Measurements from ENCODE around the gene SLC7A8. TPM values are rescaled to one million over a fixed set of nuclear protein-coding genes. Genes with fewer than 3 reads are reported as not detected.

The SLC7A8 gene
- total and polyA plus RNA-seq, 10 of the 15 experiments (the other 5 are each of a cell fraction or from before 2014, with no cell fraction given) = 0.06 to 0.28 (median 0.21) TPM; not detected in 7

DNA sequence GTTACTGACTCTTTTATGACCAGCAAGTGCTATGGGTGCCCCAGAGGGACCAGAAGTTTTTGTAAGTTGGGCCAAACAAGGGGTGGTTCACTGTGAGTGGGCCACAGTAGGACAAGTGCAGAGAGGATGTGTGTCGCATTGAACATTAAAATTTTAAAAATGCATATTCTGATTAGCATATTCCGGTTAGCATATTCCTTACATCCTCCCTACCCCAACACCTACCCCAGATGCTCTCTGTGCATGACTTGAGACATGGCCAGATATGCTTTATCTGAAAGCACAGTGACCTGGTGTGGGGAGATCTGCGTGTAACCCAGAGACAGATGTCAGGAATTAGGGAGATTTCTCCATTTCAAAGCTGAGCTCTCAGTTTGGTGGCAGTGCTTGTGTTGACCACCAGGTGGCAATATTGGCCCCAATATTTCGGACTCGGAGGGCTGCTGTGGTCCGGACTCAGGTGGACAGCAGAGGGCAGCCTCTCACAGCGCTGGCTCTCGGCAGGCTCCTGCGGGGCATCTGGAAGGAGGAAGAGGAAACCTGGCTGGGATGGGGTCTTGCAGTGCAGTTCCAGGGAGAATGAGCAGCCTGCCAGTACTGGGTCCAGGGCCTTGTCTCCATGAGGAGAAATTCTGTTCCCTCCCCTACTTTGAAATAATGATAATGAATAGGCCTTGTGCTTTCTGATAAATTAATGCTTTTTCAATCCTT lies 62.8 kb downstream of the SLC7A8 start (continued):
- TF ChIP-seq, protein P1, sequence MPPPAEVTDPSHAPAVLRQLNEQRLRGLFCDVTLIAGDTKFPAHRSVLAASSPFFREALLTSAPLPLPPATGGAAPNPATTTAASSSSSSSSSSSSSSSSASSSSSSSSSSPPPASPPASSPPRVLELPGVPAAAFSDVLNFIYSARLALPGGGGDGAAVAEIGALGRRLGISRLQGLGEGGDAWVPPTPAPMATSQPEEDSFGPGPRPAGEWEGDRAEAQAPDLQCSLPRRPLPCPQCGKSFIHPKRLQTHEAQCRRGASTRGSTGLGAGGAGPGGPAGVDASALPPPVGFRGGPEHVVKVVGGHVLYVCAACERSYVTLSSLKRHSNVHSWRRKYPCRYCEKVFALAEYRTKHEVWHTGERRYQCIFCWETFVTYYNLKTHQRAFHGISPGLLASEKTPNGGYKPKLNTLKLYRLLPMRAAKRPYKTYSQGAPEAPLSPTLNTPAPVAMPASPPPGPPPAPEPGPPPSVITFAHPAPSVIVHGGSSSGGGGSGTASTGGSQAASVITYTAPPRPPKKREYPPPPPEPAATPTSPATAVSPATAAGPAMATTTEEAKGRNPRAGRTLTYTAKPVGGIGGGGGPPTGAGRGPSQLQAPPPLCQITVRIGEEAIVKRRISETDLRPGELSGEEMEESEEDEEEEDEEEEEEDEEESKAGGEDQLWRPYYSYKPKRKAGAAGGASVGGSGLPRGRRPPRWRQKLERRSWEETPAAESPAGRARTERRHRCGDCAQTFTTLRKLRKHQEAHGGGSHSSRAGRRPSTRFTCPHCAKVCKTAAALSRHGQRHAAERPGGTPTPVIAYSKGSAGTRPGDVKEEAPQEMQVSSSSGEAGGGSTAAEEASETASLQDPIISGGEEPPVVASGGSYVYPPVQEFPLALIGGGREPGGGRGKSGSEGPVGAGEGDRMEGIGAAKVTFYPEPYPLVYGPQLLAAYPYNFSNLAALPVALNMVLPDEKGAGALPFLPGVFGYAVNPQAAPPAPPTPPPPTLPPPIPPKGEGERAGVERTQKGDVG (CRISPR knock-in tag; IDR thresholded peaks at IDR 0.05) = no peak

DNA sequence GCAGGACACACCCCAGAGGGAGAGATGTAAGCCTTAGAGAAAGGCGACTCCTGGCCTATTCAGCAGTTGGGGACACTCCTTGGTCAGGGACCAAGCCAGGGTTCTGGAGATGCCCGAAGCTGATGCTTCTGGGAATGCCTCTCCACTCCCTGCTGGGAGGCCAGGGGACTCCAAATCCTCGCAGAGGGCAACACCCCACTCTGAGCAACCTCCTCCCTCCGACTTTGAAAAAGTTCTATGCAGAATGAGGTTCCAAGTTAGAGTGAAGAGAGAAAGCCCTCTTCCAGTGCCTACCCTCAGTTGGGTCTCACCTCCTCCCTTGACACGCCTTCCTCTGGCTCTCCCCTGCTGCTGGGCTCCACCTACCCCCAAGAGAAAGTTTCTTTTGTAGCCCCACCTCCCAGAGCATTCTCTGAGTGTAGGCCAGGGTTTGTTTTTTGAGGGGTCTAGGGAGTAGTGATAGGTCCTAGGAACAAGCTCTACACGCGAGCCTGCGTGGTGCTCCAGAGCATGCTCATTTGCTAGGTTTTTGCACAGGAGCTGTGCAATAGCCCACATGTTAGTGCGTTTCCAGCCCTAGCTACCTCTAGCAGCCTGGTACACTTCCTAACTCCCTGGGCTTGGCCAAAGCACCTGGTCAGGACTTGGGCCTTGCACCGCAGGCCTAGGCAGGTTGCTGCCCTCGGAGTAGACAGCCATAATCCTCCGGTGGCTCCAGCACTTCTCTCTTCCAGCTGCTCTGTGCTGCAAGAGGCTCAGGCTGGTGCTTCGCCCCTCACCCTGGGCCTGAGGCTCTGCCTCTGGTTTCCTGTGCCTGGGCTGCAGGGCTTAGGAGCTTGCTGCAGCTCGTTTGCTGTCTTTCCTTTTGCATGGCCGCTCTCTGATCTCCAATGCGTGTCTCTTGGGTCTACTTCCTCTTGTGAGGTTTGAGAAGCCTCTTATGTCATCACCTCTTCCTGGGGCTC lies 63.8 kb downstream of the SLC7A8 start:
- POLR2A ChIA-PET = interaction anchor here (1.0 kb wide), 1 partner anchor 24 kb away, joined by 5 read pairs; the partner anchor contains the start of genes ACIN1 and C14orf119
- H2AFZ ChIP-seq (ENCODE audit: control insufficient read depth, low read depth, low read length) = peak overlapping the region; percentile 68
- peak; percentile 46 for ATAC-seq
- TF ChIP-seq FOXM1 (IDR thresholded peaks at IDR 0.05; ENCODE audit: low read depth, low read length) (no peak), TCF7 (IDR thresholded peaks at IDR 0.05; ENCODE audit: borderline replicate concordance) (peak; percentile 40; the same call in 1 of the 2 replicates), HDAC6 (IDR thresholded peaks at IDR 0.05; ENCODE audit: unreplicated experiment) (no peak), SMAD5 (IDR thresholded peaks at IDR 0.05; ENCODE audit: low read depth) (no peak), SP1 (IDR thresholded peaks at IDR 0.05; ENCODE audit: low read depth, low read length) (no peak), KLF5 (IDR thresholded peaks at IDR 0.05; ENCODE audit: partially characterized antibody) (no peak), ZNF274 (IDR thresholded peaks at IDR 0.05; ENCODE audit: insufficient read depth, insufficient read length) (no peak), NFIC (IDR thresholded peaks at IDR 0.05; ENCODE audit: low read depth, low read length) (no peak), TBL1XR1 (IDR thresholded peaks at IDR 0.05; ENCODE audit: low read depth, low read length) (no peak), HDGF (IDR thresholded peaks at IDR 0.05) (no peak), NRF1 (conservative IDR thresholded peaks at IDR 0.05; ENCODE audit: low read depth, low read length) (no peak), ZNF384 (IDR thresholded peaks at IDR 0.05; ENCODE audit: borderline replicate concordance, low read depth, low read length) (no peak), NBN (IDR thresholded peaks at IDR 0.05) (no peak), RAD51 (IDR thresholded peaks at IDR 0.05) (no peak)
- TF ChIP-seq, protein P2, sequence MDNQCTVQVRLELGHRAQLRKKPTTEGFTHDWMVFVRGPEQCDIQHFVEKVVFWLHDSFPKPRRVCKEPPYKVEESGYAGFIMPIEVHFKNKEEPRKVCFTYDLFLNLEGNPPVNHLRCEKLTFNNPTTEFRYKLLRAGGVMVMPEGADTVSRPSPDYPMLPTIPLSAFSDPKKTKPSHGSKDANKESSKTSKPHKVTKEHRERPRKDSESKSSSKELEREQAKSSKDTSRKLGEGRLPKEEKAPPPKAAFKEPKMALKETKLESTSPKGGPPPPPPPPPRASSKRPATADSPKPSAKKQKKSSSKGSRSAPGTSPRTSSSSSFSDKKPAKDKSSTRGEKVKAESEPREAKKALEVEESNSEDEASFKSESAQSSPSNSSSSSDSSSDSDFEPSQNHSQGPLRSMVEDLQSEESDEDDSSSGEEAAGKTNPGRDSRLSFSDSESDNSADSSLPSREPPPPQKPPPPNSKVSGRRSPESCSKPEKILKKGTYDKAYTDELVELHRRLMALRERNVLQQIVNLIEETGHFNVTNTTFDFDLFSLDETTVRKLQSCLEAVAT (IDR thresholded peaks at IDR 0.05) = no peak

More for the DNA sequence above, 63.8 kb downstream of the SLC7A8 start:
- SMC1A ChIA-PET (ENCODE audit: uncharacterized antibody, unreplicated experiment) = interaction anchor here (0.7 to 3.2 kb wide), 10 partner anchors 24 to 262 kb away, joined by 3 to 34 read pairs (median 6); partner anchors contain the start of genes ACIN1, C14orf119 and SLC7A8
- no peaks in the 10 kb centered on the region for H3K79me2 ChIP-seq (ENCODE audit: control insufficient read depth, insufficient read depth, low read length)
- H4K20me1 ChIP-seq (ENCODE audit: control insufficient read depth, insufficient read depth) = no peaks in the 10 kb centered on the region
- FAIRE-seq = no peak
- 24% methylated on average over 16 of the region's 16 CpGs for WGBS (ENCODE audit: insufficient coverage, insufficient replicate concordance, low lambda C conversion rate, missing lambda C conversion rate)
- DNase-seq (ENCODE audit: low read depth, low spot score) = no peak
- no peaks in the 10 kb centered on the region for H3K9me3 ChIP-seq (replicated peaks; ENCODE audit: control insufficient read depth, insufficient read depth, low read length)
- CTCF ChIA-PET = interaction anchor here (0.8 to 6.4 kb wide), 32 partner anchors 9 to 513 kb away, joined by 3 to 127 read pairs (median 6); partner anchors contain the start of genes ACIN1, C14orf119, CMTM5 and PABPN1
- H3K27ac ChIP-seq (ENCODE audit: control insufficient read depth, insufficient read depth) = no peak overlapping the region
- H3K9ac ChIP-seq (ENCODE audit: control insufficient read depth, insufficient read depth, low read length) = no peak overlapping the region
- RAD21 ChIA-PET (ENCODE audit: unreplicated experiment) = interaction anchor here (0.7 to 2.3 kb wide), 13 partner anchors 24 to 440 kb away, joined by 3 to 14 read pairs (median 3); no protein-coding TSS in a partner anchor
- peaks cover 20% of the 10 kb centered on the region for H3K4me1 ChIP-seq (ENCODE audit: control insufficient read depth, insufficient read depth, low read length)
- H3K4me3 ChIP-seq = no peak overlapping the region
- peak overlapping the region; percentile 21; the same call in 1 of the 2 replicates for H3K4me2 ChIP-seq (ENCODE audit: control insufficient read depth, insufficient read depth)
- intact Hi-C loops (cut with micrococcal nuclease; ENCODE audit: unreplicated experiment) = loop anchor here (1.0 to 2.0 kb wide), 3 partner anchors 68 to 261 kb away; no protein-coding TSS in a partner anchor
- in situ Hi-C loops (cut with MboI) = loop anchor here (10.0 kb wide), 1 partner anchor 65 kb away; the partner anchor contains the start of gene SLC7A8
- no peaks in the 10 kb centered on the region for H3K36me3 ChIP-seq (ENCODE audit: control insufficient read depth in 2 of 2, insufficient read depth in 2 of 2, low read length in 1 of 2)
- BruUV-seq (replicated peaks) = no TSS peak
- H3K27me3 ChIP-seq (replicated peaks in 1 of 2; ENCODE audit: control insufficient read depth in 2 of 2, insufficient read depth in 2 of 2, low read length in 1 of 2) = no peaks in the 10 kb centered on the region; a peak in 1 of 4 replicates

All from GM12878 (cell line).